ENCODE measurements around the gene CTH. TPM values are rescaled to one million over a fixed set of nuclear protein-coding genes. Genes with fewer than 3 reads are reported as not detected.

The CTH gene
- total RNA-seq, 6 experiments from 2014 or later = 2.0 to 5.5 (median 3.2) TPM

- no peaks in the 10 kb centered on the region for H3K36me3 Mint-ChIP-seq (ENCODE audit: low read depth)
- H3K4me3 Mint-ChIP-seq = no peak overlapping the region
- TF ChIP-seq, protein P1, sequence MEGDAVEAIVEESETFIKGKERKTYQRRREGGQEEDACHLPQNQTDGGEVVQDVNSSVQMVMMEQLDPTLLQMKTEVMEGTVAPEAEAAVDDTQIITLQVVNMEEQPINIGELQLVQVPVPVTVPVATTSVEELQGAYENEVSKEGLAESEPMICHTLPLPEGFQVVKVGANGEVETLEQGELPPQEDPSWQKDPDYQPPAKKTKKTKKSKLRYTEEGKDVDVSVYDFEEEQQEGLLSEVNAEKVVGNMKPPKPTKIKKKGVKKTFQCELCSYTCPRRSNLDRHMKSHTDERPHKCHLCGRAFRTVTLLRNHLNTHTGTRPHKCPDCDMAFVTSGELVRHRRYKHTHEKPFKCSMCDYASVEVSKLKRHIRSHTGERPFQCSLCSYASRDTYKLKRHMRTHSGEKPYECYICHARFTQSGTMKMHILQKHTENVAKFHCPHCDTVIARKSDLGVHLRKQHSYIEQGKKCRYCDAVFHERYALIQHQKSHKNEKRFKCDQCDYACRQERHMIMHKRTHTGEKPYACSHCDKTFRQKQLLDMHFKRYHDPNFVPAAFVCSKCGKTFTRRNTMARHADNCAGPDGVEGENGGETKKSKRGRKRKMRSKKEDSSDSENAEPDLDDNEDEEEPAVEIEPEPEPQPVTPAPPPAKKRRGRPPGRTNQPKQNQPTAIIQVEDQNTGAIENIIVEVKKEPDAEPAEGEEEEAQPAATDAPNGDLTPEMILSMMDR (IDR thresholded peaks at IDR 0.05) = no peak
- no peaks in the 10 kb centered on the region for H3K9me3 Mint-ChIP-seq
- H3K27me3 Mint-ChIP-seq (ENCODE audit: insufficient read depth) = peaks cover 1% of the 10 kb centered on the region; the same call in 1 of the 2 replicates
- H3K4me1 Mint-ChIP-seq (ENCODE audit: low read depth) = peaks cover 25% of the 10 kb centered on the region
- DNase-seq = peak; percentile 79
- no peak overlapping the region for H3K27ac Mint-ChIP-seq
These were observed 75.8 kb downstream of the CTH start for GRCh38 chr1:70486676-70487458.

DNA sequence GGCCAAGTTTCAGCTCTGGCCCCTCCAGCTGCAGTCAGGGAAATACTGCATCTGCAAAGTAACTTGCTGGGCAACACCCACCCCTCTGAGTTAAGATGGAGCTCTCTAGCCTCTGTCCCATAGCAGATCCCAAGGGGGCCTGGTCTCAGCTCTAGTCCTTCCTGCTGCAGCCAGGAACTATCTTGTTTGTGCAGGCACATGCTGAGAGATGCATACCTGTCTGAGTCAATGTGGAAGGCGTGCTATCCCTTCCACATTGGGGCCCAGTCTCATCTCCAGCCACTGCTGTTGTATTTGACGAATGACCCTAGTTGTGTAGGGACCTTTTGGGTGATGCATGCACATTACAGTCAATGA is 76.4 kb downstream of the CTH start:
- TF ChIP-seq, protein P1 (IDR thresholded peaks at IDR 0.05) = no peak
- H3K27me3 Mint-ChIP-seq (ENCODE audit: insufficient read depth) = peaks cover 1% of the 10 kb centered on the region; the same call in 1 of the 2 replicates
- H3K9me3 Mint-ChIP-seq = no peaks in the 10 kb centered on the region
- no peaks in the 10 kb centered on the region for H3K36me3 Mint-ChIP-seq (ENCODE audit: low read depth)
- H3K4me3 Mint-ChIP-seq = no peak overlapping the region
- peaks cover 25% of the 10 kb centered on the region for H3K4me1 Mint-ChIP-seq (ENCODE audit: low read depth)
- H3K27ac Mint-ChIP-seq = no peak overlapping the region
- no peak for DNase-seq

GRCh38 chr1:70487910-70488665 is 77.0 kb downstream of the CTH start:
- Mint-ChIP-seq H3K27me3 (ENCODE audit: insufficient read depth) (peaks cover 1% of the 10 kb centered on the region; the same call in 1 of the 2 replicates), H3K27ac (no peak overlapping the region), H3K4me3 (no peak overlapping the region), H3K36me3 (ENCODE audit: low read depth) (no peaks in the 10 kb centered on the region), H3K9me3 (no peaks in the 10 kb centered on the region), H3K4me1 (ENCODE audit: low read depth) (peaks cover 25% of the 10 kb centered on the region)
- TF ChIP-seq, protein P1 (IDR thresholded peaks at IDR 0.05) = peak; percentile 73
- peak; percentile 0 for DNase-seq

Other genes with a start within 250 kb of the CTH start
- 10 to 100 TPM; 10.6 to 16.5 (median 14.0) TPM for gene LRRC40, start 205.7 kb upstream of the CTH start, total RNA-seq (2021; fragmentation: NEBNext Ultra II Directional; extraction: Animal tissue kit (Norgen Biotek cat#: 25700))
- gene SRSF11, start 189.9 kb upstream of the CTH start, total RNA-seq (2021; fragmentation: NEBNext Ultra II Directional; extraction: Animal tissue kit (Norgen Biotek cat#: 25700)) = 100 to 1,000 TPM in 3 of 6 experiments, 10 to 100 TPM in 3; 94.9 to 107 (median 100) TPM
- gene ANKRD13C, start 56.5 kb upstream of the CTH start, total RNA-seq (2021; fragmentation: NEBNext Ultra II Directional; extraction: Animal tissue kit (Norgen Biotek cat#: 25700)) = 10 to 100 TPM; 16.1 to 19.8 (median 19.1) TPM